HG02943 (cell line): ENCODE results near the gene P2RX6.
"Not testable (repeated sequence)": the region's sequence is repeated elsewhere in the genome, so short reads cannot be mapped to it uniquely, and the experiment has no call there.

ENCODE experiments used
- ATAC-seq: cut with Tn5 transposase; IDR thresholded peaks from one replicate; pipeline ENCODE4 v1.9.1; 2021; ENCODE audit warnings: mild to moderate bottlenecking, low read depth, moderate library complexity; ENCODE audit not compliant: unreplicated experiment

The P2RX6 gene

GRCh38 chr22:21030621-21031544 is 15.9 kb downstream of the P2RX6 start:
- ATAC-seq, result no peak

GRCh38 chr22:21031545-21032036 is 16.6 kb downstream of the P2RX6 start:
- ATAC-seq, result no peak

GRCh38 chr22:21032037-21032867 is 17.3 kb downstream of the P2RX6 start, which contains the start of gene SLC7A4:
Gene SLC7A4 (minus strand): TSS chr22:21032561. CDS start chr22:21031812, 749 bp downstream.
- no peak for ATAC-seq

- ATAC-seq, result no peak
Measured at GRCh38 chr22:21032868-21033688, 18.1 kb downstream of the P2RX6 start.

GRCh38 chr22:21033895-21034294 is 18.9 kb downstream of the P2RX6 start:
- ATAC-seq, result no peak

- ATAC-seq, result no peak
Measured at GRCh38 chr22:21034989-21035388, 20.0 kb downstream of the P2RX6 start.

- no peak for ATAC-seq
Measured at GRCh38 chr22:21038405-21038804, 23.4 kb downstream of the P2RX6 start.

- not testable (repeated sequence) for ATAC-seq
Measured at GRCh38 chr22:21039158-21039557, 24.2 kb downstream of the P2RX6 start.

GRCh38 chr22:21041937-21042336 is 27.0 kb downstream of the P2RX6 start:
- ATAC-seq, result no peak

GRCh38 chr22:21042978-21043859 is 28.3 kb downstream of the P2RX6 start:
- ATAC-seq, result no peak

GRCh38 chr22:21043860-21044535 is 29.0 kb downstream of the P2RX6 start:
- ATAC-seq, result no peak

GRCh38 chr22:21044931-21045584 is 30.1 kb downstream of the P2RX6 start:
- ATAC-seq, result no peak

GRCh38 chr22:21045585-21046294 is 30.8 kb downstream of the P2RX6 start, which contains the start of gene LRRC74B:
Gene LRRC74B (plus strand): TSS chr22:21045946. CDS start chr22:21045987, 41 bp downstream.
- ATAC-seq, result peak; percentile 72

GRCh38 chr22:21047035-21047661 is 32.2 kb downstream of the P2RX6 start:
- no peak for ATAC-seq

GRCh38 chr22:21047730-21048129 is 32.8 kb downstream of the P2RX6 start:
- ATAC-seq, result no peak

GRCh38 chr22:21048448-21048847 is 33.5 kb downstream of the P2RX6 start:
- ATAC-seq, result not testable (repeated sequence)

GRCh38 chr22:21048965-21049364 is 34.0 kb downstream of the P2RX6 start:
- not testable (repeated sequence) for ATAC-seq
